ENCODE measurements around the gene SLC25A48.

Gene SLC25A48

DNA sequence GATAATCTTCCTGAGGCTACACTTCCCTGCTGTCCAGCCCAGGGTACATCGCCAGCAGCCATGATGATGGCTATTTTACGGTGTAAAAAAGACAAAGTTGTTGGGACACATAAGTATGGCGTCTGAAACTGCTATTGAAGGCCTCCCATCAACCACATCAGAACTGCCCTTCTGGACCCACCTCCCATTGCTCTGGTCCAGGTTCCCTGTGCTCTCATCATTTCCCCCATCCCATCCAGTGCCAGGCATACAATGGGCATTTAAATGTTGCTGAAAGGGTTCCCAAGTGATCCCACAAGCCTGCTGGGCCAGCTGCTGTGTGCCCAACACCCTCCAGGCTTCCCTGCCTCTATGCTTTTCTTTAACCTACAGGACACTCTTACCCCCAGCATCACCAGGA, 50.6 kb downstream of the SLC25A48 start:
- no peak for DNase-seq

DNA sequence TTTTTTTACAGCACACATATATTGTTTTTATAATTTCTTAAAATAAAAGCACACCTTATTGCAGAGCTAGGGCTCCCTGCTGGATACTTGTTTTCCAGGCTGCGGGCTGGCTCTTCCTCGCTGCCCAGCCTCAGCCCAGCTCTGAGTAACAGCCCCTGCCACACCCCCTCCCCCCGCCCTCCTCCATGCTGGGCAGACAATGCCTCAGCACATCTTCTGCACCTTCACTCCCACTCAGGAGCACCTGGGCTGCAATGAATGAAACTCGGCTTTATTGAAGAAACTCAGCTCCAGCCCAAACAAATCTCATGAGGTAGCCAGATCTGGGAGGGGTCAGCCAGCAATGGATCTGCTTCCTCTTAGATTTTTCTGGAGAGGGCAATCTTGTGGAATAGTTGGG, 51.7 kb downstream of the SLC25A48 start:
- no peak for DNase-seq

DNA sequence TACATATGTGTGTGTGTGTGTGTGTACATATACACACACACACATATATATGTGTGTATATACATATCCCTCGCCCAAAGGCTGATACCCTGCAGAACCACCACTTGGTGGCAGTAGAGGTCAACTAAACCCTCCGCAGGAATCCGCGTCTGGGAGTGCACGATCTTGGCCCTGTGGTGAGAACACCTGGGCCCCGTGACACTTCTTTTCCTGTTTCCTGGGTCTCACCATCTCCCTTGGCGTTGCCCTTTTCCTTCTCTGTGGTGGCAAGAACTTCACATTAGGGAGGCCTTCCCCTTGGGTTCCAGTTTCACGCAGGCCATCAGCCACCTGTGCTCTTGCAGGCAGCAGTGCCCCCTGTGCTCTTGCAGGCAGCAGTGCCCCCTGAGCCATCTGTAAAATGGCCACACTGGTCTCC, 53.0 kb downstream of the SLC25A48 start:
- DNase-seq: peak; percentile 71 to 76

DNA sequence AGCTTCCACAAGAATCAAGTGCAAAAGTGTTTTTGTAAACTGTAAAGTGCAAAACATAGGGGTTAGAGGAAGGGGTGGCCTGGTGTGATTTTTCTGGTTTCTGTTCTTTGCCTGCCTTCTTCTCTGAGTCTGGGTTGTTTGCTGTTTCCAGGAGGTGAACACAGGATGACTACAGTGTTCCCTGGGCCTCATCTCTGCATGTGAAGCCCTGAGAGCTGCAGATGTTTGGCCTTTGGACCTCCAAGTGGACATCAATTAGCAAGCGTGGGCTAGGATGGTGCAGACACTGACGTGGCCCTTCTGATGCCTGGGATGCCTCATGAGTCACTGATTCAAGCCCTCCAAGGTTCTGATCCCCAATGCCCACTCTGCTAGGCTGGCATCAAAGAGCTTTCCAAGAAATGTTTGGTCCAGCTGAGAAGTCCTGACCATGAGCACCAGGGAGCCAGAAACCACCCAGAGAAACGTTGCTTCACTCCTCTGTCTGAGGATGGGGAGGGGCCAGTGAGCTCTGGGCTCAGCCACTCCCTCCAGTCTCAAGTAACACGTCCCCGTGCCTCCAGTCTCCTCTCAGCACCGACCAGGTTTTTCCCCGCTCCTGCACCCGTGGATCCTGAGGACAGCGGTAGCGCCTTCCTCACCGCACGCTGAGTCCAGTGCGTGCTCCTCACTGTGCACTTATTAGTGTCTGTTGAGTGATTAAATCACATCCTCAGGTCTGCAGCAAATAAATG, 53.6 kb downstream of the SLC25A48 start:
- DNase-seq: no peak

GRCh38 chr5:135890296-135890695, 55.8 kb downstream of the SLC25A48 start:
- DNase-seq: no peak

- DNase-seq: no peak
Observed at GRCh38 chr5:135890867-135891266, 56.4 kb downstream of the SLC25A48 start.

- DNase-seq: no peak
Observed at GRCh38 chr5:135891268-135891667, 56.8 kb downstream of the SLC25A48 start.

GRCh38 chr5:135891791-135892190, 57.3 kb downstream of the SLC25A48 start:
- peak; percentile 3 to 11 for DNase-seq

- no peak for DNase-seq
Observed at GRCh38 chr5:135894276-135894675, 59.8 kb downstream of the SLC25A48 start.

DNA sequence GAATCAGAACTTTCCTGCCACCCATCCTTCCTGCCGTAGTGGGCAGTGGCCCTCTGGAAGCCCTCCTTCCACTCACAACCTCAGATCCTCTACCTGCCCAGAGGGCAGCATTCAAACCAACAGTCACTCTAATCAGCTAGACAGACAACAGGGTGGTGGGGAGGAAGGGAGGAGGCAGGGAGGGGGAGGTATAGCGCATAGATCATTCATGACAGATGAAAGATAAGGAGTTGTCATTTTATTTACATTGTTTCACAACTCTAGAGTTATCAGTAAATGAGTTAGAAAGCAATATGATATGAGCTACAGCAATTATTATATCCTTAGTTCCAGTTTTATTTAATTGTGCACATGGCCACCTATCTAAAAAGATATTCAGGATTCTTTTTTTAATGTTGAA, 60.3 kb downstream of the SLC25A48 start:
- no peak for DNase-seq

- DNase-seq: no peak
Observed at GRCh38 chr5:135895474-135896006, 61.1 kb downstream of the SLC25A48 start, which contains the start of gene IL9. Gene IL9, minus strand, starts transcription at chr5:135895841. Its CDS starts 25 bp downstream, at chr5:135895816.

DNA sequence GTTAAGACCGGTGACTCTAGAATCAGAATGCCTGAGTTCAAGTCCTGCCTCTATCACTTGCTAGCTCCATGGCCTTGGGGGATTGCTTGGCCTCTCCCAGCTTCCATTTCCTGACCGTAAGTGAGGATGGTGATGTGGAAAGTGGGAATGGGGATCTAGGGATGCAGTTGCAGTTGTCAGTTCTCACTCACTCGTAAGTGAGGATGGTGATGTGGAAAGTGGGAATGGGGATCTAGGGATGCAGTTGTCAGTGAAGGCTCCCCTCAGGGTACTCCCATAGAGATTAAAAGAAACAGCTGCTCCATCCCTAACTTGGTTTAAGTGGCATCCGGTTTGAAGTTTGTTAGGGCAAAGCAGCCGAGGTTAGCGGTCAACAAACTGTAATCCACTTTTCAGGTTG, 64.2 kb downstream of the SLC25A48 start:
- no peak for DNase-seq

- no peak for DNase-seq
Observed at GRCh38 chr5:135900276-135900675, 65.8 kb downstream of the SLC25A48 start.

- no peak for DNase-seq
Observed at GRCh38 chr5:135901633-135902032, 67.2 kb downstream of the SLC25A48 start.

GRCh38 chr5:135905144-135905543, 70.7 kb downstream of the SLC25A48 start:
- no peak for DNase-seq

DNA sequence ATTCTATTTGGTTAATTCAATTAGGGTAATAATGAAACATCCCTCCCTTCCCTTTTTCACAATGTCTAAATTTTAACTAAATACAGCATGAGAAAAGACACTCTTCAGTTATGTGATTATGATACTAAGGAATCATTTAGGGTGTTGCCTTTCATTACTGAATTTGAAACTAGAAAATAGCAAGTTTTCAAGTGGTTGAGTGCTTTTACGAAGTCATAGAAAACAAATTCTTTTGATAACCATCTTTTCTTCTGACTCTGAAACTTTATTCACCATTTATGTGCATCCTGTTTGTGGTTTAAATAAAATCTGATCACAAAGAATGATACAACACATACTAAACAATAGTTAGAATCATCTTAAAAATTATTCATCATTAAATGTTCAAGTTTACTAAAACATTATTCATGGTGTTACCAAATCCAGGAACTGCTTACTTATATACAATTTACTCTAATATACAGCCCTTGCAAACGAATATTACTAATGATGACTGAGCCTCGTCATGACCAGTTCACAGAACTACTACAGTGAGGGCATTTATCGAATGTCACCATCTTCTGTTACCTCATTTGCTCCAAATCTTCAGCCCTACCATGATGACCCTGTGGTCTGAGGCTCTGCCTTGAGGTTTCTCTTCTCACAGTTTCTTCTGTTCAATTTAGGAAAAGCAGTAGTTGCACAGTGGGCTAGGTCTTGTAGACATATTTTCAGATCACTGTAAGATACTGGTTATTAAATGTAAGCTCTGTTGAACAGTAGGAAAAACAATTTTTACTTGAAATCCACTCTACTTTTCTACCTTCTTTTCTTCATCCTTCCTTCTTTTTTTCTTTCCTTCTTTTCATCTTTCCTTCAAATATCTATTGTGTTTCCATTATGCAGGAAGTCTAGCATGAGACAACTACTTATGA, 79.5 kb downstream of the SLC25A48 start:
- no peak for DNase-seq

DNA sequence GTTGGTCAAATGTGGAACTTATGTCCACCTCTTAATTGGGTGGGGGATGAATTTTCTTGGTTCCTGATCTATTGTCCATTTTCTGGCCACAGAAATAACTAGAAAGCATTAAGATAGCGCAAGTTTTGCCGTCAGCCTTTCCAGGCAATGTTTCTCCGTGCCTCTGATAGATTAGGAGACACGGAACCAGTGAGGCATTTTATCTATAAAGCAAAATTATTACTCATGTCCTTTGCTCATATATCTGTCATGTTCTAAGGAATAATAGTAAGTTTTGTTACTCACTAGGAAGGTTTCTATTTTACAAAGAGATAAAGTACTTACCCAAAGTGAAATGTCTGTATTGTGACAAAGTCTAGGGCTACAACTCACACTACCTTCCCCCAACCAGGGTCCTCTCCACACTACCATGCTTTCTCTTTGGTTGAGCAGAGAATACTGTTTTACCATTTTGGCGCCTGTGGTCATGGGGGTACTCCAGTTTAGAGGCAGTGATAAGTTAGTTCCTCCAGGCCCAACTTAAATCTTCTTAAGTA, 81.1 kb downstream of the SLC25A48 start:
- DNase-seq: no peak

DNA sequence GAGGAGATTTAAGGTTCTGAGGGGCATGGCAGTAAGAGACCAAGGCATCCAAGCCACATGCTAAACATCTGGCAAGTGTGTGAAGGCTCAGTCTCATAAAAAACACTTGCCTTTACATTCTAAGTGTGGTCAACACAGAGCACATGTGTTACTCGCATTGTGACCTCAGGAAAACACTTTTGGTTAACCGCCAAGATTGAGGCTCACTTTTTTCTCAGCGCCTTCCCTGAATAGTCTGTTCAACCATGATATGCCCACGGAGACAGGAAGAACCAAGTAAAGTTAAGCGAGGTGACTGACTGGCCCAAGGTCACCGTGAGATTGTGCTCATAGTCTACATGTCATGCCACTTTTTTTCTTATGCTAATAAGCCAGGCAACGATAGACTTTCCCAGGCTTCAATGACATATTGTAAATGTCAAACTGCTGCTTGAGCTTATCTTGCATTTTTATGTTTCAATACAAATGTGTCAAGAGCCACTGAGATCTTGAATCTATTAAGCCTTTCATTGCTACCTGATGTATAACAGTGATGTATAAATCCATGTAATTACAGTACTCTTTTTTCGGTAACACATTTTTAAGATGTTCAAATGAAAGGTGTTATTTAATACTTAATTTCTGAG, 82.3 kb downstream of the SLC25A48 start:
- DNase-seq: no peak

- no peak for DNase-seq
Observed at GRCh38 chr5:135920199-135920598, 85.7 kb downstream of the SLC25A48 start.

- no peak for DNase-seq
Observed at GRCh38 chr5:135921388-135921787, 86.9 kb downstream of the SLC25A48 start.

- no peak for DNase-seq
Observed at GRCh38 chr5:135930029-135930948, 95.8 kb downstream of the SLC25A48 start.

GRCh38 chr5:135930949-135931295, 96.5 kb downstream of the SLC25A48 start:
- no peak for DNase-seq
